ENCODE data around the gene XRCC5. TPM values are rescaled to one million over a fixed set of nuclear protein-coding genes. Genes with fewer than 3 reads are reported as not detected.

Gene XRCC5
- total RNA-seq, 1 experiment from 2014 or later, result 322 TPM

DNA sequence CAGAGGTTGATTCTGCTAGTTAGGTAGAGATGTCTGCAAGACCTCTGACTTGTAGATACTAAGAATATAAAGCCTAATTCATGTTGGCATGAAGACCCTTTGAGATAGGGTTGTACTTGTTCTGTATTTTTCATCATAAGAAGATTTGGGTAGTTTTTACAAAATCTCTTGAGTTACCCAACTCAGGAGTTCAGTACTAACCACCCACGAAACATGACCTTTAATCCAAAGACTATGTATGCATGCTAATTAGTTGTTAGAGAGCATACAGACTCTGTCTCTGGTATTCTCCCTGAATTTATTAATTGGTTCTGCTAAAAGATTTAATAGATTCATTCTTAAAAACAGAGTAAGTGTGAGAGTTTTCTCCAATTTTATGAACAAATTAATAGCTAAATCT lies 44.5 kb upstream of the XRCC5 start:
- ATAC-seq, result no peak
- no TSS peak for BruUV-seq (replicated peaks)

GRCh38 chr2:216066230-216066629 lies 42.9 kb upstream of the XRCC5 start:
- ATAC-seq (no peak), DNase-seq (ENCODE audit: low read depth, low spot score) (no peak)
- Histone ChIP-seq H3K27me3 (ENCODE audit: control insufficient read depth, insufficient read depth, low read length) (no peaks in the 10 kb centered on the region), H3K4me3 (ENCODE audit: low read depth in 2 of 2, low read length in 2 of 2) (no peak overlapping the region), H3K27ac (ENCODE audit: low read length) (no peak overlapping the region), H3K9me3 (ENCODE audit: control insufficient read depth, insufficient read depth, low read depth, low read length) (no peaks in the 10 kb centered on the region), H3K36me3 (ENCODE audit: control insufficient read depth, insufficient read depth, low read length) (no peaks in the 10 kb centered on the region; the same call in 1 of the 2 replicates), H3K4me1 (ENCODE audit: control insufficient read depth, insufficient read depth, low read length) (no peaks in the 10 kb centered on the region)
- TF ChIP-seq POLR2AphosphoS5 (IDR thresholded peaks at IDR 0.05; ENCODE audit: low read depth, low read length) (no peak), TCF7L2 (IDR thresholded peaks at IDR 0.05; ENCODE audit: low read depth, low read length) (no peak), SIN3A (IDR thresholded peaks at IDR 0.05; ENCODE audit: borderline replicate concordance, insufficient read depth, low read depth, low read length) (no peak)
- TF ChIP-seq, protein P1, sequence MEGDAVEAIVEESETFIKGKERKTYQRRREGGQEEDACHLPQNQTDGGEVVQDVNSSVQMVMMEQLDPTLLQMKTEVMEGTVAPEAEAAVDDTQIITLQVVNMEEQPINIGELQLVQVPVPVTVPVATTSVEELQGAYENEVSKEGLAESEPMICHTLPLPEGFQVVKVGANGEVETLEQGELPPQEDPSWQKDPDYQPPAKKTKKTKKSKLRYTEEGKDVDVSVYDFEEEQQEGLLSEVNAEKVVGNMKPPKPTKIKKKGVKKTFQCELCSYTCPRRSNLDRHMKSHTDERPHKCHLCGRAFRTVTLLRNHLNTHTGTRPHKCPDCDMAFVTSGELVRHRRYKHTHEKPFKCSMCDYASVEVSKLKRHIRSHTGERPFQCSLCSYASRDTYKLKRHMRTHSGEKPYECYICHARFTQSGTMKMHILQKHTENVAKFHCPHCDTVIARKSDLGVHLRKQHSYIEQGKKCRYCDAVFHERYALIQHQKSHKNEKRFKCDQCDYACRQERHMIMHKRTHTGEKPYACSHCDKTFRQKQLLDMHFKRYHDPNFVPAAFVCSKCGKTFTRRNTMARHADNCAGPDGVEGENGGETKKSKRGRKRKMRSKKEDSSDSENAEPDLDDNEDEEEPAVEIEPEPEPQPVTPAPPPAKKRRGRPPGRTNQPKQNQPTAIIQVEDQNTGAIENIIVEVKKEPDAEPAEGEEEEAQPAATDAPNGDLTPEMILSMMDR (IDR thresholded peaks at IDR 0.05), result no peak
- TF ChIP-seq, protein P2, sequence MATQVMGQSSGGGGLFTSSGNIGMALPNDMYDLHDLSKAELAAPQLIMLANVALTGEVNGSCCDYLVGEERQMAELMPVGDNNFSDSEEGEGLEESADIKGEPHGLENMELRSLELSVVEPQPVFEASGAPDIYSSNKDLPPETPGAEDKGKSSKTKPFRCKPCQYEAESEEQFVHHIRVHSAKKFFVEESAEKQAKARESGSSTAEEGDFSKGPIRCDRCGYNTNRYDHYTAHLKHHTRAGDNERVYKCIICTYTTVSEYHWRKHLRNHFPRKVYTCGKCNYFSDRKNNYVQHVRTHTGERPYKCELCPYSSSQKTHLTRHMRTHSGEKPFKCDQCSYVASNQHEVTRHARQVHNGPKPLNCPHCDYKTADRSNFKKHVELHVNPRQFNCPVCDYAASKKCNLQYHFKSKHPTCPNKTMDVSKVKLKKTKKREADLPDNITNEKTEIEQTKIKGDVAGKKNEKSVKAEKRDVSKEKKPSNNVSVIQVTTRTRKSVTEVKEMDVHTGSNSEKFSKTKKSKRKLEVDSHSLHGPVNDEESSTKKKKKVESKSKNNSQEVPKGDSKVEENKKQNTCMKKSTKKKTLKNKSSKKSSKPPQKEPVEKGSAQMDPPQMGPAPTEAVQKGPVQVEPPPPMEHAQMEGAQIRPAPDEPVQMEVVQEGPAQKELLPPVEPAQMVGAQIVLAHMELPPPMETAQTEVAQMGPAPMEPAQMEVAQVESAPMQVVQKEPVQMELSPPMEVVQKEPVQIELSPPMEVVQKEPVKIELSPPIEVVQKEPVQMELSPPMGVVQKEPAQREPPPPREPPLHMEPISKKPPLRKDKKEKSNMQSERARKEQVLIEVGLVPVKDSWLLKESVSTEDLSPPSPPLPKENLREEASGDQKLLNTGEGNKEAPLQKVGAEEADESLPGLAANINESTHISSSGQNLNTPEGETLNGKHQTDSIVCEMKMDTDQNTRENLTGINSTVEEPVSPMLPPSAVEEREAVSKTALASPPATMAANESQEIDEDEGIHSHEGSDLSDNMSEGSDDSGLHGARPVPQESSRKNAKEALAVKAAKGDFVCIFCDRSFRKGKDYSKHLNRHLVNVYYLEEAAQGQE (IDR thresholded peaks at IDR 0.05; ENCODE audit: insufficient read depth in 1 of 2, low read depth in 2 of 2, low read length in 1 of 2), result no peak
- CTCF ChIA-PET, result no interaction called here
- intact Hi-C loops (cut with micrococcal nuclease; ENCODE audit: unreplicated experiment), result no loop called here
- in situ Hi-C loops (cut with HindIII; ENCODE audit: low pct_unique_long_range_greater_than_20kb, low sequenced_read_pairs), result no loop called here
- POLR2A ChIA-PET, result interaction anchor here (0.6 kb wide), 1 partner anchor 415 kb away, joined by 3 read pairs; no protein-coding TSS in a partner anchor
- no TSS peak for BruUV-seq (replicated peaks)

More for the DNA sequence above, 44.5 kb upstream of the XRCC5 start:
- no peak overlapping the region for H3K27ac ChIP-seq (ENCODE audit: low read length)
- CTCF ChIA-PET, result no interaction called here
- intact Hi-C loops (cut with micrococcal nuclease; ENCODE audit: unreplicated experiment) (no loop called here), in situ Hi-C loops (cut with HindIII; ENCODE audit: low pct_unique_long_range_greater_than_20kb, low sequenced_read_pairs) (no loop called here)
- no peak overlapping the region for H3K4me3 ChIP-seq (ENCODE audit: low read depth in 2 of 2, low read length in 2 of 2)
- POLR2A ChIA-PET, result no interaction called here
- H3K27me3 ChIP-seq (ENCODE audit: control insufficient read depth, insufficient read depth, low read length), result no peaks in the 10 kb centered on the region
- no peak for TF ChIP-seq TCF7L2 (IDR thresholded peaks at IDR 0.05; ENCODE audit: low read depth, low read length)
- TF ChIP-seq SIN3A (IDR thresholded peaks at IDR 0.05; ENCODE audit: borderline replicate concordance, insufficient read depth, low read depth, low read length), result no peak
- TF ChIP-seq, protein P2 (IDR thresholded peaks at IDR 0.05; ENCODE audit: insufficient read depth in 1 of 2, low read depth in 2 of 2, low read length in 1 of 2), result no peak
- no peak for TF ChIP-seq POLR2AphosphoS5 (IDR thresholded peaks at IDR 0.05; ENCODE audit: low read depth, low read length)
- TF ChIP-seq, protein P1 (IDR thresholded peaks at IDR 0.05), result no peak
- H3K9me3 ChIP-seq (ENCODE audit: control insufficient read depth, insufficient read depth, low read depth, low read length), result no peaks in the 10 kb centered on the region
- no peaks in the 10 kb centered on the region for H3K4me1 ChIP-seq (ENCODE audit: control insufficient read depth, insufficient read depth, low read length)
- DNase-seq (ENCODE audit: low read depth, low spot score), result no peak
- no peaks in the 10 kb centered on the region; the same call in 1 of the 2 replicates for H3K36me3 ChIP-seq (ENCODE audit: control insufficient read depth, insufficient read depth, low read length)
